Endometrium (tissue), 2 donors: Measurements from ENCODE around the gene TUT4.
"Not testable (repeated sequence)": the region's sequence is repeated elsewhere in the genome, so short reads cannot be mapped to it uniquely, and the experiment has no call there.

ENCODE experiments used
- FAIRE-seq: peaks from 2 replicates; lab custom pipeline; 2012; peaks lifted over from hg19 to GRCh38; lab: Jason Lieb, UNC
- donor health status: control.
- donor health status: control.

The TUT4 gene, protein sequence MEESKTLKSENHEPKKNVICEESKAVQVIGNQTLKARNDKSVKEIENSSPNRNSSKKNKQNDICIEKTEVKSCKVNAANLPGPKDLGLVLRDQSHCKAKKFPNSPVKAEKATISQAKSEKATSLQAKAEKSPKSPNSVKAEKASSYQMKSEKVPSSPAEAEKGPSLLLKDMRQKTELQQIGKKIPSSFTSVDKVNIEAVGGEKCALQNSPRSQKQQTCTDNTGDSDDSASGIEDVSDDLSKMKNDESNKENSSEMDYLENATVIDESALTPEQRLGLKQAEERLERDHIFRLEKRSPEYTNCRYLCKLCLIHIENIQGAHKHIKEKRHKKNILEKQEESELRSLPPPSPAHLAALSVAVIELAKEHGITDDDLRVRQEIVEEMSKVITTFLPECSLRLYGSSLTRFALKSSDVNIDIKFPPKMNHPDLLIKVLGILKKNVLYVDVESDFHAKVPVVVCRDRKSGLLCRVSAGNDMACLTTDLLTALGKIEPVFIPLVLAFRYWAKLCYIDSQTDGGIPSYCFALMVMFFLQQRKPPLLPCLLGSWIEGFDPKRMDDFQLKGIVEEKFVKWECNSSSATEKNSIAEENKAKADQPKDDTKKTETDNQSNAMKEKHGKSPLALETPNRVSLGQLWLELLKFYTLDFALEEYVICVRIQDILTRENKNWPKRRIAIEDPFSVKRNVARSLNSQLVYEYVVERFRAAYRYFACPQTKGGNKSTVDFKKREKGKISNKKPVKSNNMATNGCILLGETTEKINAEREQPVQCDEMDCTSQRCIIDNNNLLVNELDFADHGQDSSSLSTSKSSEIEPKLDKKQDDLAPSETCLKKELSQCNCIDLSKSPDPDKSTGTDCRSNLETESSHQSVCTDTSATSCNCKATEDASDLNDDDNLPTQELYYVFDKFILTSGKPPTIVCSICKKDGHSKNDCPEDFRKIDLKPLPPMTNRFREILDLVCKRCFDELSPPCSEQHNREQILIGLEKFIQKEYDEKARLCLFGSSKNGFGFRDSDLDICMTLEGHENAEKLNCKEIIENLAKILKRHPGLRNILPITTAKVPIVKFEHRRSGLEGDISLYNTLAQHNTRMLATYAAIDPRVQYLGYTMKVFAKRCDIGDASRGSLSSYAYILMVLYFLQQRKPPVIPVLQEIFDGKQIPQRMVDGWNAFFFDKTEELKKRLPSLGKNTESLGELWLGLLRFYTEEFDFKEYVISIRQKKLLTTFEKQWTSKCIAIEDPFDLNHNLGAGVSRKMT (N-terminal part only)

DNA sequence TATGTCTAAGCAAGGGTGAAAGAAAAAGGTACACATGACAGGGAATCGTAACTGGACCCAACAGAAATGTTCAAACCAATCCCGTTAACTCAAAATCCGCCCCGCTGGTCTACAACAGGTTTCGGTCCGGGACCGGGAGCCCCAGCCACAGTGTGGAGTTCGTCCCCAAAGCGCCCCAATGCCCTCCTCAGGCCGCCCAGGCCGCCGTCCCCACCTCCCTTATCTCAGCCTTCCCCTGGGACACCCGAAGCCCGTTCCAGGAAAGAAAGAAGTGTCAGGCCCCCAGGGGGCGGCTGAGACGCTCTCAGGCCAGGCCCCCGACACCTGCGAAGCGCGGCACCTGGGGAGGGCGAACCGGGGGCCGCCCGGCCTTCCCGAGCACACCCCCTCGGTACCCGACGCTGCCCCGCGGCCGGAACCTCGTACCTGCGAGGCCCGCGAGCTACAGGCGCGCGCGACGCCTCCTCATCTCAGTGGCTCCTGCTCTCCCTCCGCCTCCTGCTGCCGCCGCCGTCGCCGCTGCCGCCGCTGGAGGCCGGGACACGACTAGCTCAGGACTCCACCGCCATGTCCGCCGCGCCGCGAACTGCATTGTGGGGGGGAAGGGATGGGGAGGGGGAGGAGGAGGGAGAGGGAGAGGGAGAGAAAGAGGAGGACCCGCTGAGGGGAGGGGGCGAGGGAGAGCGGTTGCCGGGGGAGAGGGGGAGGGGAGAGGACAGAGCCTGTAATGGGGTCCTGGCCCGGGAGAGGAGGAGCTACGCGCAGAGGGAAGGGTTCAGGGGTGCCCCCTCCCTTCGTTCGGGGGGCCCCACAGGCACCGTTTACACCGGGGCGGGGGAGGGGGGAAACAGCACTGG lies at the start of gene TUT4:
TSS of gene TUT4 (minus strand) at position 588 of the 857 bp plus-strand sequence. CDS start 26,812 bp downstream, outside the sequence.
- FAIRE-seq = no peak

DNA sequence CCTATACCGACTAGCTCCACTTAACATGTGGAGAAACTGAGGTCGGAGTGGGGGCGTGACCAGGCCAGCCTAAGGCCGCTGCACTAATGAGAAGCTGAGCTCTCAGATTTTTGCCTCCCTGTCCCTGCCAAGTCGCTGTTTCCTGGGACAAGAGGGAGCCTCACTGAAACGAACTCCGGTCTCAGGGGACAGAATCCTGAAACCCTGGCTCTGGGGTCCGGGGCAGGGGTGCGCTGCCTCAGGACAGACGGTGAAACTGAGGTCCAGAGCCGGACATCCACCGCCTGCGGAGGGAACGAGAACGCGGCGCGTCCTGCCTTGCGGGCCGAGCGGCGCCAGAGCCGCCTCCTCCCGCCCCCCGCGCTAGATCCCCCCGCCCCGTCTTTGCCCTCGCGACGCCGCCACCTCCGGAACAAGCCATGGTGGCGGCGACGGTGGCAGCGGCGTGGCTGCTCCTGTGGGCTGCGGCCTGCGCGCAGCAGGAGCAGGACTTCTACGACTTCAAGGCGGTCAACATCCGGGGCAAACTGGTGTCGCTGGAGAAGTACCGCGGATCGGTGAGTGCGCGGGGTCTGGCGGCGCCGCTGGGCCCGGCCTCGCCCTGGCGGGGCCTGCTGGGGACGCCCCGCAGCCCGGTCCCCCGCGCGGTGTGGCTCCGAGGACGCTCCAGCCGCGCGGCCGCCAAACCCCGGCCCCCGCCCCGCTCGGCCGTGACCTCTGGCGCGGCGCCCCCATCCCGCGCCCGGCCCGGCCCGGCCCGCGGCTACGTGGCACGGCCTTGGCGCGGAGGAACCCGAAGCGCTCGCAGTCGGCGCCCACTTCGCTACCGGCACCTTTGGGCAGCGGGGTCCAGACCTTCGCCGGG lies 49.3 kb upstream of the TUT4 start, which contains the start of gene GPX7:
TSS of gene GPX7 (plus strand) at position 381 of the 865 bp plus-strand sequence. CDS start at position 420, 39 bp downstream.
- no peak for FAIRE-seq

DNA sequence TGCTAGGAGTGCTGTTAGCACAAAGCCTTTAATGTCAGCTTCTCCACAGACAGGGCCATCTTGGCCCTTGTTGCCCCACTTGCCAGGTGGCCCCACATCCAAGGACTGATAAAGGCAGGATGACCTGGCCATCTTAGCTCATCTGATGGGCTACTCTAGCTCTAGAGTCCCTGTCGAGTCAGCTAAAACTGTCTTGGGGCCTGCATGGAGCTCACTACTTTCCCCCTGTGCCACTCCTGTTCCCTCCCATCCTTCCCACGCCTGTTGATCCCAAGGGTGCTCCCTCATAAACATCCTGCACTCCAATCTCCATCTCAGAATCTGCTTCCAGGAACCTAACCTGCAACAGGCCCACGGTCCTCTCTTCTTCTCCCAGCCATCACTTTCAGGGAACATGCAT lies 48.6 kb upstream of the TUT4 start:
- FAIRE-seq = no peak

DNA sequence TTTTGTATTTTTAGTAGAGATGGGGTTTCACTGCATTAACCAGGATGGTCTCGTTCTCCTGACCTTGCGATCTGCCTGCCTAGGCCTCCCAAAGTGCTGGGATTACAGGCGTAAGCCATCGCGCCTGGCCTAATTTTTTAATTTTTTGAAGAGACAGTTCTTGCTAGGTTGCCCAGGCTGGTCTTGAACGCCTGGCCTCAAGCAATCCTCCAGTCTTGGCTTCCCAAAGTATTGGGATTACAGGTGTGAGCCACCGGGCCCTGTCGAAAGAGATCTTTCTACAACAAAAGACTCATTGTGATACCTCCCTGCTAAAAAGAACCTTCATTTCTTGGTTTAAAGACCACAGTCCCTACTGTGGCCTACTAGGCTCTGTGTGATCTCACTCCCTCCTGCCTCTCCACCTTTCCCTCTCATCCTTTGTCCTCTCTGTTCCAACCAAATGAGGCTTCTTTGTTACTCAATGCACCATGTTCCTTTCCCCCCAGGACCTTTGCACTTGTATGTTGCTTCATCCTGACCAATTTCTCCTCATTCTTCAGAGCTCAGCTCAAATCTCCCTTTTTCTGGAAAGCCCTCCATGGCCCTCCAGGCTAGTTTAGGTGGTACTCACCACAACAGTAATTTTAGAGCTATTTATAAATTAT lies 47.8 kb upstream of the TUT4 start:
- FAIRE-seq = no peak

DNA sequence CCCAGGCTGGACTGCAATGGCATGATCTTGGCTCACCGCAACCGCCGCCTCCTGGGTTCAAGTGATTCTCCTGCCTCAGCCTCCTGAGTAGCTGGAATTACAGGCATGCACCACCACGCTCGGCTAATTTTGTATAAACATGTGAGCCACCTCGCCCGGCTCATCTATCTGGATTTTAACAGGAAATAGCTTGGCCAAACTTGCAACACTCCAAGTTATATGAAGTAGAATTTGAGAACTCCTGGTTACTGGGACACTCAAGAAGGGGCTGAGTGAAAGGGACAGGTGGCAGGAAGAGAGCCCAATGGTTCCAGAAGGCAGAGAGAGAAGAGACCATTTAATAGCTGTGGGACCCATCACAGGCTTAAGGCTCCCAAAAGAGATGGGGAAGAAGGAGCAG lies 46.3 kb upstream of the TUT4 start:
- FAIRE-seq = no peak

DNA sequence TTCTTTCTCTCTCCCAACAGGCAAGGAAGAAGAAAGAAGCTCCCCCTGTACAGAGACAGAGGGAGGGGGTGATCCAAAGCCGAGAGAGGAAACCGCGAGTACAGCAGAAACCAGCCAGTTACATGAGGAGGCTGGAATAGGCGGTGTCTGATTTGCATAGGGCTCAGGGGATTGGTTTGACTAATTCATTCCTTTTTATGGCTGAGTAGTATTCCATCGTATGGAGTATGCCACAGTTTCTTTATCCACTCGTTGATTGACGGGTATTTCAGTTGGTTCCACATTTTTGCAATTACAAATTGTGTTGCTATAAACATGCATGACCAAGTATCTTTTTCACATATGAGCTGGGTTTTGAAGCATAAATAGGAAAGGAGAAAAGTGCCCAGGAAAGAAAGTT lies 45.8 kb upstream of the TUT4 start:
- FAIRE-seq = no peak

DNA sequence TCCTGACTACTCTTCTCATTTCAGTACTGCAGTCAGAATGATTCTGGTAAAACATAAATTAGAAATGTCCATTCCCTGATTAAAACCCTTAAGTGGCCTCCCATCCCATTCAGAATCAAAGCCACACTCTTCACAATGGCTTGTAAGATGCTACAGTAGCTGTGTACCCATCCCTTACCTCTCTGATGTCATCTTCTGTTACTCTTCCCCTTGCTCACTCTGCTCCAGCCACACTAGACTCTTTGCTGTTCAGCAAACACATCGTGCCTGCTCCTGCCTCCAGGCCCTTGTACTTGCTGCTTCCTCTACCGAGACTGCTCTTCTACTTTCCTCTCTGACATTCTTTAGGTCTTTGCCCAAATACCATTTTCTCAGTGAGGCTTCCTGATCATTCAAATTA lies 45.0 kb upstream of the TUT4 start:
- no peak for FAIRE-seq

DNA sequence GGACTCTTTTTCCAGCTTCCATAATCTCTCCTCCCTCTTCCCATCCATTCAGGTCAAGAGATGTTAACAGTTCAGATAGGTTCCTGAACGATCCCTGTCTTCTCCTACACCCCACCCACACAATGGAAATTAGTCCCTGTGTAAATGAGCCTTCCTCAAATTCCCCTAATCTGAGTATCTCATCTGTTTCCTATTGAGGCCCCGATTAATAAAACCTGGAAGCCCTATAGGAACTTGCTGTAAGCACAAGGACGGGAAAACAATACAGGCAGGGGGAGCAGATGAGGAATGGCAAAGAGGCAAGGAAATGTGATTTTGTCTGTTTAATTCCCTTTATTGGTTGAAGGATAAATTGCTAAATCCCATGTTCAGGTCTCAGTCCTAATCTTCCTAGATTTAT lies 42.2 kb upstream of the TUT4 start:
- FAIRE-seq = no peak

DNA sequence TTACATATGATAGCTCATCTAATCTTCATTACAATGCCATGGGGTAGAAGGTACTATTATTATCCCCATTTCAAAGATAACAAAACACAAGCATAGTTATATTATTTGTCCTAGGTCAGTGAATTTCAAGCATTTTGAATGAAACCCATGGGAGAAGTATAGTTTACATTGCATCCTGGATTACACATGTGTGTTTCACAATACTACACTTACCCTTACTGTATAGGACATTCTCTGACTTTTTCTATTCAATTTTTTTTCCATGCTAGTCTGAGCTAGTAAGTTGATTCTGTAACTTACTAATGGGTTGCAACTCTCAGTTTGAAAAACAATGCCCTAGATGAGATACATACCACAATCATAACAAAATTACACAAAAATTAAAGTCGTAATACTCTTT lies 40.6 kb upstream of the TUT4 start:
- FAIRE-seq = no peak

DNA sequence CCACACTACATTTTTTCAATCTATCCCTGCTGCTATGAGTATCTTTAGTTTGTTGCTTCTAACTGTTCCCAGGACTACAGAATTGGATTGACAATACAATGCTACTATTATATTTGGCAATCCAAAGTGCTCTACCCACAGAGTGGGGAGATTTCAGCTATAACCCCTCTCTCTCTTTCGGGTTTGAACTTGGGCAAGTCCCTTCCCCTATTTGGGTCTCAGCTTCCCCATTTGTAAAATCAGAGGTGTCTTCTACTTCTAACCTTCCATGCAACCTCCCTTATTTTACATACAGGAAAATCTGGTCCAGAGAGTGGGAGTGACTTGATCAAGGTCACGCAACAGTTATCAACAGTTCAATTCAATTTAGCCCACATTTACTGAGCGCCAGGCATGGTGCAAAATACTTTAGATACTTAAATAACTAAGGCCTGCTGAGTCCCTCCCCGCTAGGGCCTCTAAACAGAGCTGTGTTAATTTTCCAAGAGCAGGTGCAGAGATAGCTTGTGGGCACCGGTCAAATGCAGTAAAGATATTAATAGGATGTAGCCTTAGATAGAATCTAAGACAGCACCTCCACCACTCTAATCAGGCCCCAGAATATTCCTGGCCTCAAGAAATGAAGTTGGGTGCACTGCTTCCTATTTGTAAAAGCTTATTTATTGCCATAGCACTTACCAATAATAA lies 39.9 kb upstream of the TUT4 start:
- no peak for FAIRE-seq

DNA sequence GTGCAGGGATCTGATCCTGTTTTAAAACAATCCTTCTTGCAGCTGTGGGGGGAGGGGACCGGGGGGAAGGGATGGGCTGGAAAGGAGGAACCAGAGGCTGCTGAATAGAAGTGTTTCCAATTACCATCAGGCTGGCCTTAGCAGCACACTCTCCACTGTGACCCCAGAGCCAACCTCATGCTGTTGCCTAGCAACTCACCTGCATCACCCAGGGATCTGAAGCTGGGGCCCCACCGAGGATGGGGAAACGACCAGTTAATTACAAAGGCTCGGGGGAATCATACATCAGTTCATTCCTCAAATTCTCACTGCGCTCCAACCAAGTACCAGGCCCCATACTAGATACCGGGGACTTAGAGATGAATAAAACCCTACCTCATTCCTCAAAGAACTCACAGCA lies 37.4 kb upstream of the TUT4 start:
- no peak for FAIRE-seq

DNA sequence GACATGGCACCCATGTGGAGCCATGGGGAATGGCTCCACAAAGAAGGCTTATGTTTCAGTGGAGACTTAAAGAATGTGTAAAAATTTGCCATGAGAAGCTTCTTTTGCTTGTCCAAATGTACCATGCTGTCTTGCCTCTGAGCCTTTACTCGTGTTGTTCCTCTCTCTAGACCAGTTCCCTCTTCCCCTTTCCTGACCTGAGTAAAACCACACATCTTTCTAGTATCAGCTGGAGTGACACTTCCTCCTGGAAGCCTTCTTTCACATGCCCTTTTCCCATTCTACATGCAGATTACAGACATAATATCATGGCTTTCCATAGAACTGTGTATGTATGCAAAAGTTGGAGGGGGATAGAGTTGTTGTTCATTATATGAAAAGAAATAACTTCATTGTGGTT lies 35.6 kb upstream of the TUT4 start:
- no peak for FAIRE-seq

DNA sequence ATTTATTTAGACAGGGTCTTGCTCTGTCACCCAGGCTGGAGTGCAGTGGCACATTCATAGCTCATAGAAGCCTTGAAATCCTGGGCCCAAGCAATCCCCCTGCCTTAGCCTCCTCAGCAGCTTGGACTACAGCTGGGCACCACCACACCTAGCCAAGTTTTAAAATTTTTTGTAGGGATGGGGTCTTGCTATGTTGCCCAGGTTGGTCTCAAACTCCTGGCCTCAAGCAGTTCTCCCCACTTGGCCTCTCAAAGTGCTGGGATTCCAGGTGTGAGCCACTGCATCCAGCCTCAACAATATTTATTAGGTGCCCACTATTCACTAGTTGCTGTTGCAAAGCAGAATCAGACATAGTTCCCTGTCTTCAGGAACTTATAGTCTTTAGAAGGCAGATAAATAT lies 35.1 kb upstream of the TUT4 start:
- FAIRE-seq = no peak

DNA sequence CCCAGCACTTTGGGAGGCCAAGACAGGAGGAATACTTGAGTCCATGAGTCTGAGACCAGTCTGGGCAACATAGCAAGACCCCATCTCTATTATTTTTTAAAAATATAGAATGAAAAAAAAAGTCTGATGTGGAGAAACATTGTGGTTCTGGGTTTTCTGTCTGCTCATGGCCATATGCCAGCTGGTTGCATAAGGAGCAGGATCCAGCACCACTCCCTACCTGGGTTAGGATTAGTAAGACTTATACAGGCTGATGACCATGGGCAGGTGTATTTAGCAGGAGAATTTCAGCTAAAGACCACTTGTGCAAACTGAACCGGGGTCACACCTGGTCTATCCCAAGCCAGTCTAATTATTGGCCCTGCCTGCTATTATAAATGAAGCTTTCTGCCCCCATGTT lies 32.6 kb upstream of the TUT4 start:
- FAIRE-seq = no peak

DNA sequence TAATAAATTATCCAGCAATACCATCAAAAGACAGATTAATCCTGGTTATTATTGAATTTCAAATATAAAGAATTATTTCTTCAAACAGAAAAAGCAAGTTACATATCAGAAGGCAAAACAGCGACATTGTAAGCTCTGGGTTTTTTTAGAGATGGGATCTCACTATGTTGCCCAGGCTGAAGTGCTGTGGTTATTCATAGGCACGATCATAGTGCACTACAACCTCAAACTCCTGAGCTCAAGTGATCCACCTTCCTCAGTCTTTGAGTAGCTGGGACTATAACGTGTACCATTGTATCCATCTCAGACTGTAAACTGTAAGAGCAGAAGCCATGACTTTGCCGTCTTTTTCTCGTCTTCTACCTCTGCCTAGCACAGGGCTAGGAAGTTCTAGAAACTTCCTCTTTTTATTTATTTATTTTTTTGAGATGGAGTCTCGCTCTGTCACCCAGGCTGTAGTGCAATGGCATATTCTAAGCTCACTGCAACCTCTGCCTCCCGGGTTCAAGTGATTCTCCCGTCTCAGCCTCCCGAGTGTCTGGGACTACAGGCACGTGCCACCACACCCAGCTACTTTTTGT lies 29.3 kb upstream of the TUT4 start:
- FAIRE-seq = no peak

DNA sequence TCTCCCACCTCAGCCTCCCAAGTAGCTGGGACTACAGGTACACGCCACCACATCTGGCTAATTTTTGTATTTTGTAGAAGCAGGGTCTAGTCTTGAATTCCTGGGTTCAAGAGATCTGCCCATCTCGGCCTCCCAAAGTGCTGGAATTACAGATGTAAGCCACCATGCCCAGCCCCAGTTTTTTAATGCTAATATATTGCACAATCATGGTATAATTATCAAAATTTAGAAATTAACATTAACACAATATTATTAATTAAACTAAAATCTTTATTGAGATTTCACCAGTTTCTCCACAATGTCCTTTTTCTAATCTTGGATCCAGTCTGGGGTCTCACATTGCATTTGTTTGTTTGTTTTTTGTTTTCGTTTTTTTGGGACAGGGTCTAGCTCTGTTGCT lies 27.4 kb upstream of the TUT4 start:
- FAIRE-seq = no peak

DNA sequence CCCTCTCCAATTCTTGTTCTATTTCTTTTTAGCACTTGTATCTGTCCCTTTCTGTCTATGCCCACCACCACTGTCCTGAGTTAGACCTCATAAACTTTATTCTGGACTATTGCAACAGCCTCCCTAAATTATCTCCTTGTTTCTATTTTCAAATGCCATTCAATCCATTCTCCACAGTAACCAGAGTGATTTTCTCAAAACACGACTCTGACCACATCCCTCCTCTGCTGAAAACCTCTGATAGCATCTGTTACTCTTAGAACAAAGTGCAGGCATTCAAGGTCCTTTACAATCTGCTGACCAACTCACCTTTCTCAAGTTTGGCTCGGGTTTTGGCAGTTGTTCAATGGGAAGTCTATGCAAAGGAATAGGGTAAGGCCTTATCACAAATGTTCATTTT lies 26.5 kb upstream of the TUT4 start:
- no peak for FAIRE-seq

DNA sequence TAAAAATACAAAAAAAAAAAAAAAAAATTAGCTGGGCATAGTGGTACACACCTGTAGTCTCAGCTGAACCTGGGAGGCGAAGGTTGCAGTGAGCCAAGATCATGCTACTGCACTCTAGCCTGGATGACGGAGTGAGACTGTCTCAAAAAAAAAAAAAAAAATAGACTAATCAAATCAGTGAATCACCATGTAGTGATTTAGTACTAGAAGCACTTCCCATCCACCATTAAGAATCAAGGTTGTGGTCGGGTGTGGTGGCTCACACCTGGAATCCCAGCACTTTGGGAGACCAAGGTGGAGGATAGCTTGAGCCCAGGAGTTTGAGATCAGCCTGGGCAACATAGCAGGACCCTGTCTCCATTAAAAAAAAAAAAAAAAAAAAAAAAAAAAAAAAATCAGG lies 25.2 kb upstream of the TUT4 start:
- FAIRE-seq = not testable (repeated sequence)

DNA sequence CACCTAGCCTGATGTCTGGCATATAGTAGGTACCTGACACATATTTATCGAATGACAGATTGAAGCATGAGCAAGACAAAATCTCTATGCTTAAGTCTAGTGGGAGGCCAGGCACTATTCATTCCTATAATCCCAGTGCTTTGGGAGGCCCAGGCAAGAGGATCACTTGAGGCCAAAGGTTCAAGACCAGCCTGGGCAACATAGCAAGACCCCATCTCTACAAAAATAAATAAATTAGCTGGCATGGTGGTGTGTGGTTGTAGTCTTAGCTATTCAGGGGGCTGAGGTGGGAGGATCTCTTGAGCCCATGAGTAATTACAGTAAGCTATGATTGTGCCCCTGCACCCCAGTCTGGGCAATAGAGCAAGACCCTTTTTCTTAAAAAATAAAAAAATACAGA lies 23.2 kb upstream of the TUT4 start:
- no peak for FAIRE-seq
